Measurements from ENCODE around the gene OR6B3. TPM values are rescaled to one million over a fixed set of nuclear protein-coding genes. Genes with fewer than 3 reads are reported as not detected.

The OR6B3 gene
- total RNA-seq, 1 experiment from 2014 or later, result not detected

- H3K4me1 ChIP-seq, result no peaks in the 10 kb centered on the region
- H3K36me3 Mint-ChIP-seq (ENCODE audit: insufficient read depth, unreplicated experiment), result no peaks in the 10 kb centered on the region
- POLR2A ChIA-PET, result interaction anchor here (0.6 kb wide), 1 partner anchor 12 kb away, joined by 4 read pairs; the partner anchor contains the start of gene NDUFA10
- intact Hi-C loops (cut with micrococcal nuclease; ENCODE audit: unreplicated experiment), result no loop called here
- peaks cover 20% of the 10 kb centered on the region for H3K27me3 Mint-ChIP-seq (ENCODE audit: insufficient read depth, unreplicated experiment)
- TF ChIP-seq, protein P1, sequence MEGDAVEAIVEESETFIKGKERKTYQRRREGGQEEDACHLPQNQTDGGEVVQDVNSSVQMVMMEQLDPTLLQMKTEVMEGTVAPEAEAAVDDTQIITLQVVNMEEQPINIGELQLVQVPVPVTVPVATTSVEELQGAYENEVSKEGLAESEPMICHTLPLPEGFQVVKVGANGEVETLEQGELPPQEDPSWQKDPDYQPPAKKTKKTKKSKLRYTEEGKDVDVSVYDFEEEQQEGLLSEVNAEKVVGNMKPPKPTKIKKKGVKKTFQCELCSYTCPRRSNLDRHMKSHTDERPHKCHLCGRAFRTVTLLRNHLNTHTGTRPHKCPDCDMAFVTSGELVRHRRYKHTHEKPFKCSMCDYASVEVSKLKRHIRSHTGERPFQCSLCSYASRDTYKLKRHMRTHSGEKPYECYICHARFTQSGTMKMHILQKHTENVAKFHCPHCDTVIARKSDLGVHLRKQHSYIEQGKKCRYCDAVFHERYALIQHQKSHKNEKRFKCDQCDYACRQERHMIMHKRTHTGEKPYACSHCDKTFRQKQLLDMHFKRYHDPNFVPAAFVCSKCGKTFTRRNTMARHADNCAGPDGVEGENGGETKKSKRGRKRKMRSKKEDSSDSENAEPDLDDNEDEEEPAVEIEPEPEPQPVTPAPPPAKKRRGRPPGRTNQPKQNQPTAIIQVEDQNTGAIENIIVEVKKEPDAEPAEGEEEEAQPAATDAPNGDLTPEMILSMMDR (IDR thresholded peaks at IDR 0.05; ENCODE audit: insufficient read depth in 1 of 2, low read depth in 1 of 2, low read length in 1 of 2, severe bottlenecking in 1 of 2, unreplicated experiment in 1 of 2), result no peak
- H3K4me1 Mint-ChIP-seq (ENCODE audit: low read depth, unreplicated experiment), result no peaks in the 10 kb centered on the region
- H3K9me3 Mint-ChIP-seq (ENCODE audit: unreplicated experiment), result no peaks in the 10 kb centered on the region
- no peaks in the 10 kb centered on the region for H3K27me3 ChIP-seq (replicated peaks; ENCODE audit: control insufficient read depth, insufficient read depth, low read length)
- H3K27ac Mint-ChIP-seq (ENCODE audit: unreplicated experiment), result no peak overlapping the region
- H3K4me3 Mint-ChIP-seq (ENCODE audit: unreplicated experiment), result no peak overlapping the region
- no peaks in the 10 kb centered on the region for H3K36me3 ChIP-seq (ENCODE audit: control insufficient read depth, insufficient read depth, low read length)
- BruUV-seq (replicated peaks), result no TSS peak
- H3K4me3 ChIP-seq (ENCODE audit: low read depth, low read length), result no peak overlapping the region
- no peaks in the 10 kb centered on the region for H3K9me3 ChIP-seq
- CTCF ChIA-PET, result no interaction called here
- no peak for DNase-seq
Measured at GRCh38 chr2:240037358-240037757, 16.0 kb downstream of the OR6B3 start.

DNA sequence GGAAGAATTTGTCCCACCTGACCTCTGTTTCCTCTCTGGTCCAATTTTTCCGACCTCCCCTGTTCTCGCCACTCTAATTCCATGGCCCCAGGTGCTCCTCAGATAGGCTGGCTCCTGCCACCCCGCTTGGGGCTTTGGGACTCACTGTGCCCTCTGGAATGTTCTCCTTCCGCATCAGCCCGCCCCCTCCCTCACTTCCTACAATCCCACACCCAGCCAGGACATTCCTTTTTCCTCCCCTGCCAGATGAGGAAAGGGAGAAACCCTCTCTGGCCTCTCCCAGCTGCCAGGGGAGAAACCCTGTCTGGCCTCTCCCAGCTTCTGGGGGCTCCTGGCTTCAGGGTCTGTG is 20.0 kb downstream of the OR6B3 start:
- peaks cover 28% of the 10 kb centered on the region for H3K27me3 Mint-ChIP-seq (ENCODE audit: insufficient read depth, unreplicated experiment)
- H3K4me3 Mint-ChIP-seq (ENCODE audit: unreplicated experiment), result no peak overlapping the region
- H3K9me3 Mint-ChIP-seq (ENCODE audit: unreplicated experiment), result no peaks in the 10 kb centered on the region
- H3K4me3 ChIP-seq (ENCODE audit: low read depth, low read length), result no peak overlapping the region
- no peaks in the 10 kb centered on the region for H3K36me3 Mint-ChIP-seq (ENCODE audit: insufficient read depth, unreplicated experiment)
- H3K9me3 ChIP-seq, result no peaks in the 10 kb centered on the region
- TF ChIP-seq, protein P1 (IDR thresholded peaks at IDR 0.05; ENCODE audit: insufficient read depth in 1 of 2, low read depth in 1 of 2, low read length in 1 of 2, severe bottlenecking in 1 of 2, unreplicated experiment in 1 of 2), result no peak
- H3K4me1 Mint-ChIP-seq (ENCODE audit: low read depth, unreplicated experiment), result no peaks in the 10 kb centered on the region
- H3K36me3 ChIP-seq (ENCODE audit: control insufficient read depth, insufficient read depth, low read length), result no peaks in the 10 kb centered on the region
- BruUV-seq (replicated peaks), result no TSS peak
- ChIA-PET CTCF (interaction anchor here (0.7 kb wide), 1 partner anchor 1613 kb away, joined by 6 read pairs; no protein-coding TSS in a partner anchor), POLR2A (no interaction called here)
- H3K27me3 ChIP-seq (replicated peaks; ENCODE audit: control insufficient read depth, insufficient read depth, low read length), result no peaks in the 10 kb centered on the region
- intact Hi-C loops (cut with micrococcal nuclease; ENCODE audit: unreplicated experiment), result no loop called here
- H3K27ac Mint-ChIP-seq (ENCODE audit: unreplicated experiment), result no peak overlapping the region
- DNase-seq, result no peak
- H3K4me1 ChIP-seq, result no peaks in the 10 kb centered on the region

DNA sequence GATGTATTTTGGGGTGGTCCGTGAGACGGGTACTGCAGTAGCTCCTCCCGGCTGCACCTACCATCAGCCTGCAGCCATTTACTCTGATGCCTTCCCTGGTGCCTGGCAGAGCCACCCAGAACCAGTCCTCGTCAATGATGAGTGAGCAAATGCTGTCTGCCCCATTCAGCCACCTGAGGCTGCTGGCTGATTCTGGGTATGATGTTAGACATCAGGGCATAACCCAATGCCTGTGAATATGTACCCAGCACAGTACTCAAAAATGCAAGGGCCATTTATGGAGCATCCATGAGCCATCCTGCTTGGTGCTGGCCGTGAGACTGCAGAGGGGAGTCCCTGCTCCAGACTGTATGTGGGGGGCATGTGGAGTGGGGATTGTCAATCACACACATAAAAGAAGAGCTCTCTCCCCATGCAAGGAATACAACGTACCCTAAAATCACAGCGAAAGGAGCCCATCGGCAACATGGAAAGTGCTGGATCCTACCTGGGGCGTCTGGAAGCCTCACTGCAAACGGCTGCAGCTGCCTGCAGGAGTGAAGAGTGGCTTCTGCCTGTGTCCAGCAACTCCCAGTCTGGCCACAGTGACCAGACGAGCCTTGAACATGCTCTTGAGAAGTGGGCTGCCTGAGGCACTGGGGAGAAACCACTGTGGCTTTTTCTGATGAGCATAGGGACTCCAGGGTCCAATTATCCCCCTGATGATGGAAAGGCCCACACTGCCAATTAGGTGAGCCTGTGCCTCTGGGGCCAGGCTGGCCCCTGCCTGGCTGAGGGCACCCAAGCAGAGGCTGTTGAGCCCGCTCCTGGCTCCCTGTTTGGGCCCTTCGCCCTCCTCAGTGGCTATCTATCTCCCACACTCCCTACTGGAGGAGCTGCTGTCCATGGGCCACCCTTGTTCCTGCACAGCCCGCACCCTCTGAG is 20.7 kb downstream of the OR6B3 start:
- intact Hi-C loops (cut with micrococcal nuclease; ENCODE audit: unreplicated experiment), result no loop called here
- ChIA-PET CTCF (interaction anchor here (0.7 kb wide), 1 partner anchor 1614 kb away, joined by 6 read pairs; no protein-coding TSS in a partner anchor), POLR2A (no interaction called here)
- H3K4me3 Mint-ChIP-seq (ENCODE audit: unreplicated experiment), result no peak overlapping the region
- no peak overlapping the region for H3K4me3 ChIP-seq (ENCODE audit: low read depth, low read length)
- no peaks in the 10 kb centered on the region for H3K9me3 Mint-ChIP-seq (ENCODE audit: unreplicated experiment)
- H3K36me3 Mint-ChIP-seq (ENCODE audit: insufficient read depth, unreplicated experiment), result no peaks in the 10 kb centered on the region
- no peaks in the 10 kb centered on the region for H3K4me1 ChIP-seq
- DNase-seq, result no peak
- H3K27ac Mint-ChIP-seq (ENCODE audit: unreplicated experiment), result no peak overlapping the region
- no peaks in the 10 kb centered on the region for H3K9me3 ChIP-seq
- TF ChIP-seq, protein P1 (IDR thresholded peaks at IDR 0.05; ENCODE audit: insufficient read depth in 1 of 2, low read depth in 1 of 2, low read length in 1 of 2, severe bottlenecking in 1 of 2, unreplicated experiment in 1 of 2), result no peak
- H3K27me3 Mint-ChIP-seq (ENCODE audit: insufficient read depth, unreplicated experiment), result peaks cover 28% of the 10 kb centered on the region
- BruUV-seq (replicated peaks), result no TSS peak
- no peaks in the 10 kb centered on the region for H3K27me3 ChIP-seq (replicated peaks; ENCODE audit: control insufficient read depth, insufficient read depth, low read length)
- no peaks in the 10 kb centered on the region for H3K4me1 Mint-ChIP-seq (ENCODE audit: low read depth, unreplicated experiment)
- H3K36me3 ChIP-seq (ENCODE audit: control insufficient read depth, insufficient read depth, low read length), result no peaks in the 10 kb centered on the region

All from Caco-2 (cell line).